GM12801 (cell line): Measurements from ENCODE around the gene RALY.

Experiments used
- CTCF ChIP-seq: IDR thresholded peaks from one replicate; pipeline ENCODE4 v1.5.1; 2011; ENCODE audit warnings: control low read depth; ENCODE audit not compliant: insufficient read length; ENCODE audit errors: extremely low read depth

The RALY gene

DNA sequence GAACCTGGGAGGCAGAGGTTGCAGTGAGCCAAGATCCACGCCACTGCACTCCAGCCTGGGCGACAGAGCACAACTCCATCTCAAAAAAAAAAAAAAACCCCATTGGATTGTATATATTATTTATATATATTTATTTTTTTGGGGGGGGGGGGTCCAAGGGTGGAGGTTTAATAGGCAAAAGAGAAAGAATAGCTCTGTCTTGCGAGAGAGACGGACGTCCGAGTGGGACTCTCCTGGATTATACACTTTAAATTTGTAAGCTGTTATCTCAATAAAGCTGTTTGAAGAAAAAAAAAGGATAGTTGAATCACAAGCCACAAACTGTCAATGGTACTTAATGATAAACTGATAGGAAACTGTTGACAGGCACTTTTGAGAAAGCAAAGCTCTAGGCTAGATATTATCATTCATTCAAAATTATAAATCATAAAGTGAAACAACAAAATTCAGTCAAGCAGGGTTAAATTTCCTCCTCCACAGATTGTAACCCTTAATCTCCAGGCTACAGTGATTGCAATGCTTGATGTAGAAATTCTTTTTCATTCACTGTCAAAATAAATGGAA lies 98.0 kb downstream of the RALY start:
- TF ChIP-seq CTCF, result no peak

- no peak for TF ChIP-seq CTCF
These were observed 100.2 kb downstream of the RALY start for GRCh38 chr20:34093895-34094294.

DNA sequence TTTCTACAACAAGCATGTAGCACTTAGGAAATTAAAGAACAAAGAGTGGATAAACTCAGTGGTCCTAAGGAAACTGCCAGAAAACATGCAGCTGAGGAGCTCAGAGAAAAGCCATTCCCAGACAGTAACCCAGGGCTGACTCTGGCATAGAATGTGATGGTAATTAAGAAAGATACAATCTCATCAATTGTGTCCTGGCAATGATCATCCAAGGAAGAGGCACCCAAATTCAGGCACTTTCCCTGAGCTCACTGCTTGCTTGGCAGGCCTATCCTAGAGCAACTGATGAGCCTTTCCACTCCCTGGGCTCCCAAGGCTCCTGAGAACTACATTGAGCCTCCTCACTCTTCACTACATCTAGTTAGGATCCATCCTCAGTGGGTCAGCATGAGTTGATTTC lies 102.1 kb downstream of the RALY start:
- TF ChIP-seq CTCF, result no peak

DNA sequence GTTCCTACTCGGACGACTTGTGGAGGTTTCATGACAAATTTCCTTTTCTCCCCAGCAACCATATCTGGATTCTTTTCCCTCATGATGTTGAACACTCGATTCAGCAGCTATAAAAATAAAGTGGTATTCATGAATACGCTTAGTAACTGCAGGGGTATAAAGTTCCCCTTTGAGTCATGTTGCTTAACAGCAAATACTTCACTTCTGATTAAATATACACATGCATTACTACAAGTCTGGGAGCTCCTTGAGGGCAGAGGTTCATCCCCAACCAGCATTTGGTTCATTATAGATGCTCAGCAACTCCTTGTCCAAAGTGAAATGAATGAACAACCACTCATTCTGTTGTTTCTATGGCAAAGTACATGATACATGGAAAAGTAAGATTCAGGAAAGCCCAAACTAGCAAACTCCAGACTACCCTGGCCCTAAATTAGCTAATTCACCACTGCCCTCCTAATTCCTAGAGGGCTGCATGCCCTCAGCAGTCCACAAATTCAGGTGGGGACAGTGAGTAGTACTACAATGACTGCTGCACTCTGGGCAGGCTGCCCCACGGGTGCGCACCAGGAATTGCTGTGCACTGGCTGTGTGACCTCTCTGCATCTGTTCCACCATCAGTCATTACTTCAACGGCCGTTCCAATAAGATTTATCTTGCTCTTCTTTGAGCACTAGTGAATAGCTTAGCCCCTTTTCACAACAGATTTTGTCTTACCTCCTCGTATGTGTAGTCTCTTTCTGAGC lies 103.2 kb downstream of the RALY start:
- no peak for TF ChIP-seq CTCF

GRCh38 chr20:34098570-34098969 lies 104.9 kb downstream of the RALY start:
- no peak for TF ChIP-seq CTCF

DNA sequence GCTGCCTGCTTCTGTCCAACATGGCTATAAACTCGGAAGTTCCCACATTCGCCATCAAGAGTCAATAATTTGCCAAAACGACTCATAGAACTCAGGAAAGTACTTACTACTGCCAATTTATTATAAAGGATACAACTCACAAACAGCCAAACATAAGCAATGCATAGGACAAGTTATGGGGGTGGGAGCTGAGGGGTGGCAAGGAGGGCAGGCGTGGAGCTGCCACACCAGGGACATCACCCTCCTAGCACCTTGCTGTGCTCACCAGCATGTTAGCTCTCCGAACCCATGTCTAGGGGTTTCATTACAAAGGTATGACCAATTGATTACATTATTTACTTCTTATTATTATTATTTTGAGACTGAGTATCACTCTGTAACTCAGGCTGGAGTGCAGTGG lies 106.0 kb downstream of the RALY start:
- TF ChIP-seq CTCF, result no peak

DNA sequence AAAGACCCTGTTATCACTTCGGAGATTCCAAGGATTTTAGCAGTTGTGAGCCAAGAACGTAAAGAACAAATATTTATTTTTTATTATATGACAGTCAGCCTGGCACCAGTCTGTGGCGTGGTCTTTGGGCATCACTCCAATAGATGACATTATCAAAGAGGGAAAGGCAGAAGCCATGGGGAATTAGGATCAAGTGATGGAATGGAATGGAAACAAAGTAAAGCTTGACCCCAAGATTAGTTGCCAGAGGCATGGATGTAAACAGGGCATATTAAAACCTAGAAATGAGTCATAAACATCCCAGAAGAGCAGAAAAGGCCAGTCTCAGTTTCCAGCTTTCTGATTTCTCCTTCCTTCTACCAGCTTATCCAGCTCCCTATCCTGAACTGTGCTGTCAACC lies 106.9 kb downstream of the RALY start:
- no peak for TF ChIP-seq CTCF

GRCh38 chr20:34102342-34102741 lies 108.6 kb downstream of the RALY start:
- no peak for TF ChIP-seq CTCF
